ENCODE results near the gene ABTB1. TPM values are rescaled to one million over a fixed set of nuclear protein-coding genes. Genes with fewer than 3 reads are reported as not detected.

ABTB1 gene
- total and polyA plus RNA-seq, 2 donors (not counting 1 experiment from before 2014, with no cell fraction given) = 11.8 to 15.5 TPM

GRCh38 chr3:127682561-127682960 lies 9.8 kb downstream of the ABTB1 start:
- Histone ChIP-seq H3K9ac (ENCODE audit: insufficient read depth, low read length) (no peak overlapping the region), H3K9me3 (ENCODE audit: control insufficient read depth, insufficient read depth, low read depth, low read length) (no peaks in the 10 kb centered on the region), H3K79me2 (ENCODE audit: control insufficient read depth, insufficient read depth, low read length) (no peaks in the 10 kb centered on the region), H2AFZ (ENCODE audit: low read length) (no peak overlapping the region), H3K4me1 (ENCODE audit: control insufficient read depth, extremely low read depth, insufficient read depth, low read length) (no peaks in the 10 kb centered on the region), H3K27ac (ENCODE audit: insufficient read depth, low read length) (no peak overlapping the region), H3K4me3 (replicated peaks in 1 of 4; ENCODE audit: control extremely low read depth in 1 of 4, insufficient read depth in 1 of 4, low read depth in 3 of 4, low read length in 4 of 4) (no peak overlapping the region), H3K4me2 (ENCODE audit: extremely low read depth, insufficient read depth, low read length) (no peak overlapping the region), H3K36me3 (ENCODE audit: control insufficient read depth, insufficient read depth, low read length) (no peaks in the 10 kb centered on the region), H3K27me3 (ENCODE audit: control insufficient read depth, insufficient read depth, low read length) (no peaks in the 10 kb centered on the region), H4K20me1 (ENCODE audit: control insufficient read depth, extremely low read depth, insufficient read depth, low read length) (no peaks in the 10 kb centered on the region)
- no peak for TF ChIP-seq EZH2 (IDR thresholded peaks at IDR 0.05; ENCODE audit: low read length, missing control alignments)
- TF ChIP-seq, protein P1, sequence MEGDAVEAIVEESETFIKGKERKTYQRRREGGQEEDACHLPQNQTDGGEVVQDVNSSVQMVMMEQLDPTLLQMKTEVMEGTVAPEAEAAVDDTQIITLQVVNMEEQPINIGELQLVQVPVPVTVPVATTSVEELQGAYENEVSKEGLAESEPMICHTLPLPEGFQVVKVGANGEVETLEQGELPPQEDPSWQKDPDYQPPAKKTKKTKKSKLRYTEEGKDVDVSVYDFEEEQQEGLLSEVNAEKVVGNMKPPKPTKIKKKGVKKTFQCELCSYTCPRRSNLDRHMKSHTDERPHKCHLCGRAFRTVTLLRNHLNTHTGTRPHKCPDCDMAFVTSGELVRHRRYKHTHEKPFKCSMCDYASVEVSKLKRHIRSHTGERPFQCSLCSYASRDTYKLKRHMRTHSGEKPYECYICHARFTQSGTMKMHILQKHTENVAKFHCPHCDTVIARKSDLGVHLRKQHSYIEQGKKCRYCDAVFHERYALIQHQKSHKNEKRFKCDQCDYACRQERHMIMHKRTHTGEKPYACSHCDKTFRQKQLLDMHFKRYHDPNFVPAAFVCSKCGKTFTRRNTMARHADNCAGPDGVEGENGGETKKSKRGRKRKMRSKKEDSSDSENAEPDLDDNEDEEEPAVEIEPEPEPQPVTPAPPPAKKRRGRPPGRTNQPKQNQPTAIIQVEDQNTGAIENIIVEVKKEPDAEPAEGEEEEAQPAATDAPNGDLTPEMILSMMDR (conservative IDR thresholded peaks at IDR 0.05 in 1 of 2, IDR thresholded peaks at IDR 0.05 in 1 of 2; ENCODE audit: low read depth in 1 of 2, low read length in 2 of 2) = no peak
- no peak for DNase-seq (ENCODE audit: low read depth in 2 of 2)

GRCh38 chr3:127684871-127685707 lies 12.3 kb downstream of the ABTB1 start:
- Histone ChIP-seq H3K27me3 (ENCODE audit: control insufficient read depth, insufficient read depth, low read length) (no peaks in the 10 kb centered on the region), H3K36me3 (ENCODE audit: control insufficient read depth, insufficient read depth, low read length) (no peaks in the 10 kb centered on the region), H3K9me3 (ENCODE audit: control insufficient read depth, insufficient read depth, low read depth, low read length) (no peaks in the 10 kb centered on the region), H3K4me2 (ENCODE audit: extremely low read depth, insufficient read depth, low read length) (no peak overlapping the region), H3K27ac (ENCODE audit: insufficient read depth, low read length) (no peak overlapping the region), H3K9ac (ENCODE audit: insufficient read depth, low read length) (no peak overlapping the region), H3K79me2 (ENCODE audit: control insufficient read depth, insufficient read depth, low read length) (no peaks in the 10 kb centered on the region), H4K20me1 (ENCODE audit: control insufficient read depth, extremely low read depth, insufficient read depth, low read length) (no peaks in the 10 kb centered on the region), H2AFZ (ENCODE audit: low read length) (no peak overlapping the region), H3K4me1 (ENCODE audit: control insufficient read depth, extremely low read depth, insufficient read depth, low read length) (peaks cover 17% of the 10 kb centered on the region), H3K4me3 (replicated peaks in 1 of 4; ENCODE audit: control extremely low read depth in 1 of 4, insufficient read depth in 1 of 4, low read depth in 3 of 4, low read length in 4 of 4) (no peak overlapping the region)
- TF ChIP-seq EZH2 (IDR thresholded peaks at IDR 0.05; ENCODE audit: low read length, missing control alignments) = no peak
- TF ChIP-seq, protein P1 (conservative IDR thresholded peaks at IDR 0.05 in 1 of 2, IDR thresholded peaks at IDR 0.05 in 1 of 2; ENCODE audit: low read depth in 1 of 2, low read length in 2 of 2) = no peak
- no peak for DNase-seq (ENCODE audit: low read depth in 2 of 2)

GRCh38 chr3:127685708-127686511 lies 13.2 kb downstream of the ABTB1 start:
- Histone ChIP-seq H3K4me2 (ENCODE audit: extremely low read depth, insufficient read depth, low read length) (no peak overlapping the region), H3K4me1 (ENCODE audit: control insufficient read depth, extremely low read depth, insufficient read depth, low read length) (peaks cover 25% of the 10 kb centered on the region), H3K27ac (ENCODE audit: insufficient read depth, low read length) (no peak overlapping the region), H4K20me1 (ENCODE audit: control insufficient read depth, extremely low read depth, insufficient read depth, low read length) (no peaks in the 10 kb centered on the region), H3K36me3 (ENCODE audit: control insufficient read depth, insufficient read depth, low read length) (no peaks in the 10 kb centered on the region), H3K27me3 (ENCODE audit: control insufficient read depth, insufficient read depth, low read length) (no peaks in the 10 kb centered on the region), H3K79me2 (ENCODE audit: control insufficient read depth, insufficient read depth, low read length) (no peaks in the 10 kb centered on the region), H2AFZ (ENCODE audit: low read length) (no peak overlapping the region), H3K4me3 (replicated peaks in 1 of 4; ENCODE audit: control extremely low read depth in 1 of 4, insufficient read depth in 1 of 4, low read depth in 3 of 4, low read length in 4 of 4) (no peak overlapping the region), H3K9ac (ENCODE audit: insufficient read depth, low read length) (no peak overlapping the region), H3K9me3 (ENCODE audit: control insufficient read depth, insufficient read depth, low read depth, low read length) (no peaks in the 10 kb centered on the region)
- TF ChIP-seq, protein P1 (conservative IDR thresholded peaks at IDR 0.05 in 1 of 2, IDR thresholded peaks at IDR 0.05 in 1 of 2; ENCODE audit: low read depth in 1 of 2, low read length in 2 of 2) = no peak
- TF ChIP-seq EZH2 (IDR thresholded peaks at IDR 0.05; ENCODE audit: low read length, missing control alignments) = no peak
- DNase-seq (ENCODE audit: low read depth in 2 of 2) = no peak

Measured in fibroblast of lung (primary cell).